DMS79 treated with DMSO at 0.1 percent for 48 hours (cell line): ENCODE measurements around the gene ALDH9A1.
"Not testable (repeated sequence)": the region's sequence is repeated elsewhere in the genome, so short reads cannot be mapped to it uniquely, and the experiment has no call there.

ENCODE experiments used
- DNase-seq: peaks from one replicate; lab custom pipeline; 2025; lab: John Stamatoyannopoulos, UW

The ALDH9A1 gene

GRCh38 chr1:165686971-165687433 lies 11.4 kb downstream of the ALDH9A1 start:
- DNase-seq, result no peak

DNA sequence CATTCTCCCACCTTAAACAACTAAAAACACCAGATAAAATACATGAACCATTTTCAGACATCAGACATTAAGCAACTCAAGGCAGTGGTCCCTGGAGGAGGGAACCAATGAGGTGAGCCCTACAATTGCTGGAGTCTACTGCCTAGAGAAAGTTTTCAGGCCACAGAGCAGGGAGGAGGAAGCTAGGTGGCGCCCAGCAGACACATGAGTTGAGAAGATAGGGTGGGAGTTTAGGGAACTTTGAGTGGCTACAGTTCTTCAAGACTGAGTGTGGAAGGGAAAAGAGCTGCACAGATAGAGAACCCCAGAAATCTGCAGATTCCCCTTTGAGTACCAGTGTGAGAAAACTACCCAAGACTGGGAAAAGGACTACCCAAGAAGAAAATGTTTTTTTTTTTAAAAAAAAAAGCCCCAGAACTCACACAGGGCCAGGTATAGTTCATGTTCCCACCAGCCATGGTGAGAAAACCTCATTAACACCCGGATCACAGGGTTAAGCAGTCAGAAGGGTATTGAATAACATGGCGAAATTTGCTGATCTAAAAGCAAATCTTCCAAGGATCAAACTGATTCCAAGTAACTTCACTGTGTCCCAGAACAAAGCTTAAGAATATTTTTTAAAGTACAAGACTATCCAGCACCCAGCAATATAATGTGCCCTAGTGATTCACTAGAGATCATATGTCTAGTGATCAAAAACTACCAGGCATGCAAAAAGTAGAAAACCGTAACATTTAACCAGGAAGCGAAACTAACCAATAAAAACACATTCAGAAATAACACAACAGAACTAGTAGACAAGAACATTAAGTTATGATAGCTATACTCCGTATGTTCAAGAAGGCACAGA lies 12.0 kb downstream of the ALDH9A1 start:
- no peak for DNase-seq

DNA sequence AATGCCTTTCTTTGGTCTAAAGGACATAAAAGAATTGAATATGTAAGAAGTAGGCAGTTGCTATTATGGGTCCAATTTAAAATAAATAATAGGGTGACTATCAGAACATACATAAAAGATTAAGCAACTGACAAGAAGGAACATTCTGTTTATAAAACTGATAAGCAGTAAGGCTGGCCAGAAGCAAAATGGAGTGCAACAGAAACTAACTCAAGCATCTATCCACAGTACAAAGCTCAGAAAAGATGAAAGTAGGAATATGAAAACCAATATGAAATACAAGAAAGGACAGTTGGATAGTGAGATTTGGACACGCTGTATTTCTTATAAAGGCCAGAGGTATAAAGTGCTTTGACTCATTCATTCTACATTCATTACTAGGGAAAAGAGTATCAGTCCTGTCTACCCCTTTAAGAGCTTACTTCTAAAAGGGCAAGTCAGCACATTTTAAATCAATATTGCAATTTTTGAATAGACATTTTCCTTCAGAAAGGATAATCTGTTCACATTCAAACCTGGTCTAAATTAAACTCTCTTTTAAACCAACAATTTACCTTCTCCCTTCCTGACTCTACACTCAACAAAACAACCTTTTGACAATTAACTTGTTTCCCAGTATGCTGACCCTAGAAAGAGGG lies 14.4 kb downstream of the ALDH9A1 start:
- DNase-seq, result no peak

DNA sequence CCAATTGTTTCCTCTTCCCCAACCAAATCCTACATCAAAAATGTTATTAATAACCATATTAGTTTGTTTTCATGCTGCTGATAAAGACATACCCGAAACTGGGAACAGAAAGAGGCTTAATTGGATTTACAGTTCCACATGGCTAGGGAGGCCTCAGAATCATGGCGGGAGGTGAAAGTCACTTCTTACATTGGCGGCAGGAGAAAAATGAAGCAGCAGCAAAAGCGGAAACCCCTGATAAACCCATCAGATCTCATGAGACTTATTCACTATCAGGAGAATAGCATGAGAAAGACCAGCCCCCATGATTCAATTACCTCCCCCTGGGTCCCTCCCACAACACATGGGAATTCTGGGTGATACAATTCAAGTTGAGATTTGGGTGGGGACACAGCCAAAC lies 17.6 kb downstream of the ALDH9A1 start:
- DNase-seq, result not testable (repeated sequence)

DNA sequence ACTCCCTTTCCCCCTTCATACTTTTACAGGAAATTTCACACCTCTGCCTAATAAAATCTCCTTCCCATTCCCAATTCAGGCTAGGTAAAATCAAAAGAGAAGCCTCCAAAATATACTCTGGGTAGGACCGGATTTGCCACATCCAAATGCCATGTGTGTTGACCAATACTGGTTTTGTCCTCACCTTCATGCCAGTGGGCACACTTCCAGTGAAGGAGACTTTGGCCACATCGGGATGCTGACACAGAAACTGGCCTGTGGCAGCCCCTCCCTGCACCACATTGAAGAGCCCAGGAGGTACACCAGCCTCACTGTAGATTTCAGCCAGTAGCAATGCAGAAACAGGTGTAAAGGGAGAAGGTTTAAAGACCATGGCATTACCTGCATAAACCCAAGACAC lies 18.1 kb downstream of the ALDH9A1 start:
- DNase-seq, result no peak

- no peak for DNase-seq
These were observed 18.9 kb downstream of the ALDH9A1 start for GRCh38 chr1:165679282-165680036.

GRCh38 chr1:165678509-165678908 lies 19.9 kb downstream of the ALDH9A1 start:
- DNase-seq, result no peak

DNA sequence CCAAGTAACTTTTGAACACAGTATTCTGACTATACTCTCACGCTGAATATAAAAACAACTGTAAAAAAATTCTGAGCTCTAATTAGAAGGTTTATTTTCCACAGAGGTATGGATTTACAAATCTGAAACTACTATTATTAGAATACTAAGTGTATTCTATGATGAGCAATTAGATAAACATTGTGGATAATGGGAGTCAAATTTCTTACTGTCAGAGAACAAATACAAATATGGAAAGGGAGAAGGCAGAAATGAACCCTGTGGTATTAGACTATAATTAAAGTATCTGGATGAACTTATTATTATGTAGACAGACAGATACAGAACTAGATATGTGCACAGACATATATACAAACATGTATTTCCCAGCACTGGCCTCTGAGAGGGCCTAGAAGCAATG lies 22.6 kb downstream of the ALDH9A1 start:
- DNase-seq, result no peak

DNA sequence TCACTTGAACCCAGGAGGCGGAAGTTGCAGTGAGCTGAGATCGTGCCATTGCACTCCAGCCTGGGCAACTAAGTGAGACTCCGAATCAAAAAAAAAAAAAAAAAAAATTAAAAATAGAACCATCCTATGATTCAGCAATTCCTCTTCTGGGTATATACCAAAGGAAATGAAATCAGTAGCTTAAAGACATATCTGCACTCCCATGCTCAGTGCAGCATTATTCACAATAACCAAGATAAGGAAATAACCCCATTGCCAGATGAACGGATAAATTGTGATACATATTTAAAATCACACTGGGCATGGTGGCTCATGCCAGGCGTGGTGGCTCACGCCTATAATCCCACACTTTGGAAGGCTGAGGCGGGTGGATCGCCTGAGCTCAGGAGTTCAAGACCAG lies 23.8 kb downstream of the ALDH9A1 start:
- no peak for DNase-seq

DNA sequence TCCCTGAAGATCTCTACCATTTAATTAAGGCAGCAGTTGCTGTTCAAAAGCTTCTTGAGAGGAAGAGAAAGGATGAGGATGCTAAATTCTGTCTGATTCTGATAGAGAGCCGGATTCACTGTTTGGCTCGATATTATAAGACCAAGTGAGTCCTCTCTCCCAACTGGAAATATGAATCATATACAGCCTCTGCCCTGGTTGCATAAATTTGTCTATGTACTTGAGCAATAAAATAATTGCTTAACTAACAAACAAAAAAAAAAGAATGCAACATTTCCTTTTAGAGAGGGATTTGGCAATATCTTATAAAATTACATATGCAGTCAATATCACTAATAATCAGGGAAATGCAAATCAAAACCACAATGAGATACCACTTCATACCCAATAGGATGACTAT lies 26.8 kb downstream of the ALDH9A1 start:
- DNase-seq, result no peak

GRCh38 chr1:165668184-165668583 lies 30.2 kb downstream of the ALDH9A1 start:
- DNase-seq, result no peak

DNA sequence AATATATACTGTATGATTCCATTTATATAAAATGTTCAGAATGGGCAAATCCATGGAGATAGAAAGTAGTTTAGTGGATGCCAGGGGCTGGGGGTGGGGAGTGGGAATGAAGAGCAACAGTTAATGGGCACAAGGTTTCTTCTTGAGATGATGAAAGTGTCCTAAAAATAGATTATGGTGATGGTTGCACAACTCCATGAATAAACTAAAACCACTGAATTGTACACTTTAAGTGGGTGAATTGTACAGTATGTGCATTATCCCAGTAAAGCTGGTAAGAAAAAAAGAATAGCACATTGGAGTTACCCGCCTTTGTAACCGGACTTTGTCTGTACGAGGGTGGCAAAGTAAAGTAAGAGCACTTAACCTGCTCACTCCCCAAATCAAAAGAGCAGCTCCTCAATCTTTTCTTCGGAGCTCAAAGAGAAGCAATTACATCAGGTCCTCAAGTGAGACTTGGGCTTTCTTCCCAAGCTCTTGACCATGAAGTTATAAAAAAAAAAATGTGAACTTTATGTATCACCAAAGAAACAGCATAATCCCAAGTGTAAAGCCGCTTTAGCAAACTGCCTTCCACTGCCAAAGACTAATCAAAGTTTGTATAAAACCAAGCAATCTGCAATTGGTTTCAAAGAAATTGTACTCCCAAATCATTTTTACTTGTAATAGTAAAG lies 32.1 kb downstream of the ALDH9A1 start:
- peak; percentile 52 for DNase-seq

- no peak for DNase-seq
These were observed 36.2 kb downstream of the ALDH9A1 start for GRCh38 chr1:165662186-165662585.

DNA sequence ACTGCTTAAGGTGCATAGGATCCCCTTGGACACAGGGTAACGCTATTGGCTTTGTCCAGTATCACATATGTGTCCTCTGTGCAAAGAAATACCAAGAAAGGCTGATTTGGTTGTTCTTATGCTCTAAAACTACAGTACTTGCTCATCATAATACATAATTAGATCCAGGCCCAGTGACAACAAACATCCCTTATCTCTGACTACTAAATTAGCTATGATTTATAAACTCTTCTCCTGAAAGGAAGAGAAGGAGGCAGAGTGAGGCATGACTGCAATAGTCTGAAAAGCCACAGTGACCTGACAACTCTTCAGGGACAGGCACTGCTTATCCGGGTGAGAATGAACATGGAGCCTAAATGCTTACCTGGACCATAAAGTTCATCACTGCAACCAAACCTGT lies 36.7 kb downstream of the ALDH9A1 start:
- DNase-seq, result no peak

DNA sequence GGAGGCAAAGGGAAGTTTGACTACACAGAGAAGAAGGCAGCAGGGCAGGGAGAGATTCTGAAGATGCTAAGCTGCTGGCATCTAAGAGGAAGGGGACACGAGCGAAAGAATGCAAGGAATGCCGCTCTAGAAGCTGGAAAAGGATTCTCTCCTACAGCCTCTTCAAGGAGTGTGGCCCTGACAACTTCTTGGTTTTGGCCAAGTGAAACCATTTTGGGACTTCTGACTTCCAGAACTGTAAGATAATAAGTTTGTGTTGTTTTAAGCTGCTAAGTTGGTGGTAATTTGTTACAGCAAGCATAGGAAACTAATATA lies 38.8 kb downstream of the ALDH9A1 start:
- DNase-seq, result no peak

- DNase-seq, result peak; percentile 21
These were observed 39.4 kb downstream of the ALDH9A1 start for GRCh38 chr1:165658766-165659580.

DNA sequence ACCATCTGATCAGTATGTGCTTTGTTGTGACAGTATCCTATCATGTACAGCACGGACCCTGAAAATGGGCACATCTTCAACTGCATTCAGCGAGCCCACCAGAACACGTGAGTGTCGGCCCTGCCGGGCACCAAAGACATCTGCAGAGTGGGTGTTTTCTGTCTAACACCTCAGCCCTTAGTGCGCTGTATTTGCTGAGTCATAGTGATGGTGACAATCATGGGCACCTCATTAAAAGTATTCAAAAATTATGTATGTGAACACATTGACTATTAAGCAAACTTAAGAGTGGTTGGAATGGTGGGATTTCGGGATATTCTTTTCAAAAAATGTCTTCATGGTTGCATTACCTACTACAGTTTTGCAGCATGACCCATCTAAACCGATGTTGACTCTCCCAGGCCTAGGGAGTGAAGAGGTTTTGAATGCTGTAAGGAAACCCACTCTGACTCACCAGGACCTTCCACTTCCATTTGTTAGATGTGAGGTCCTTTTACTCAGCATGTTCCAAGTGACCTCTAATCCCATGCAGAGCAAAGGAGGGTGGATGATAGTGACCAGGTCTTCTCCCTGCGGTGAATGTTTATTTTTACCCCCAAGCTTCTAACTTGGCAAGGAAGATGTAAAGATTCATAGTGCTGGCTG lies 47.3 kb downstream of the ALDH9A1 start:
- no peak for DNase-seq

- DNase-seq, result no peak
These were observed 49.3 kb downstream of the ALDH9A1 start for GRCh38 chr1:165648919-165649572.

DNA sequence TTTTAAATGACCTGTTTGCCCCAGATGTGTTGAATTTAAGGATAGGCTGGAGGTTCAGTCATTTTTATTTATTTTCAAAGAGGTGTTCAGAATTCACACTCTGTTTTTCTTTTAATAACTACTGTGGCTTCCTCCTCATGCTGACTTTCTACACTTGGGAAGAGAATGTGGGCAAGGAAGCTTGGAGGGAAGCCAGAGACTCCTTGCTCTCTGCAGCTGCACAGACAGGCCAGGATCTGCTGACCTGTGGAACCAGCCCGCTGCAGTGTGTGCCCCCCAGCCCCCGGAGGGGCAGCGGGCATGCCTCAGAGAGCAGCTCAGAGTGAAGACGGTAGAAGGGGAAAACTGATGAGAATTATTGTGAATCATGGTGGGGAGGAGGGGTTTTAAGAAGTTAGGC lies 50.4 kb downstream of the ALDH9A1 start:
- DNase-seq, result no peak

GRCh38 chr1:165647517-165647916 lies 50.8 kb downstream of the ALDH9A1 start:
- no peak for DNase-seq
